LHCN-M2 (cell line): ENCODE data around the gene IYD. TPM values are rescaled to one million over a fixed set of nuclear protein-coding genes. Genes with fewer than 3 reads are reported as not detected.
"Not testable (repeated sequence)": the region's sequence is repeated elsewhere in the genome, so short reads cannot be mapped to it uniquely, and the experiment has no call there.

Experiments
- DNase-seq: peaks from one replicate; pipeline ENCODE4 v3.0.0-alpha.2; 2012; ENCODE audit warnings: low read depth
- total RNA-seq: library from RNA; depleted of rRNA; stranded (reverse); fragments of >200 nt; gene quantifications from 2 replicates; pipeline ENCODE4 v1.2.3, GENCODE V29; 2014; rRNA removed

IYD gene
- total RNA-seq, 1 experiment from 2014 or later: not detected

GRCh38 chr6:150430815-150431214 is 62.0 kb downstream of the IYD start:
- DNase-seq: no peak

DNA sequence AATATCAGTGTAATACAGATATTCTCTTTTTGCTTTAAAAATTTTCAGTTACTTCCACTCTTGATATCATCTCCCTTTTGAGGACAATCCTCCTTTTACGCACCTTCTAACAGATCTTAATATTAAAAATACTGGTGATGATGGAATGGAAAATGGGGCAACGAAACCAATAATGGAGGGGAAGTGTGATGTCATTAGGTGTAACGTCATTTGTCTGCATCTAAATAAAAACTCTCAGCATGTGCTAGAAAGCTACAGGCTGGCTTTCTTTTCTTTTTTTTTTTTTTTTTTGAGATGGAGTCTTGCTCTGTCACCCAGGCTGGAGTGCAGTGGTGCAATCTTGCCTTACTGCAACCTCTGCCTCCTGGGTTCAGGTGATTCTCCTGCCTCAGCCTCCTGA is 66.5 kb downstream of the IYD start:
- no peak for DNase-seq

GRCh38 chr6:150435832-150436231 is 67.0 kb downstream of the IYD start:
- no peak for DNase-seq

- no peak for DNase-seq
These were observed 70.6 kb downstream of the IYD start for GRCh38 chr6:150439373-150439772.

DNA sequence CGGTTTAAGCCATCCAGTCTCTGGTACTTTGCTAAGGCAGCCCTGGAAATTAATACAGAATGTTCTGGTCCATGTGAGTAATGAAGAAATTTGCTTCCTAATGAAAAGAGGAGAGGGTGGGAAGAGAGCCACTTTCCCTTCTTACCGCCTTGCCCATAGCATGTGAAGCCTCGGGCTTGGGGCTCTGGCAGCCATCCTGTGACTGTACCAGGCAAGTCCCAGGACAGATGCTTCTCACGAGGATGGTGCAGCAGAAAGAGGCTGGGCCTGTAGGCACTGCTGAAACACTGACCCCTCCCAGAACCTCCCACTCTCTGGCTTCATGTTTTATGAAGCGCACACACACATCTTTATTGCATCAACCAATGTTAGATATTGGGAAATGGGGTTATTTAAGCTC is 74.8 kb downstream of the IYD start:
- no peak for DNase-seq

DNA sequence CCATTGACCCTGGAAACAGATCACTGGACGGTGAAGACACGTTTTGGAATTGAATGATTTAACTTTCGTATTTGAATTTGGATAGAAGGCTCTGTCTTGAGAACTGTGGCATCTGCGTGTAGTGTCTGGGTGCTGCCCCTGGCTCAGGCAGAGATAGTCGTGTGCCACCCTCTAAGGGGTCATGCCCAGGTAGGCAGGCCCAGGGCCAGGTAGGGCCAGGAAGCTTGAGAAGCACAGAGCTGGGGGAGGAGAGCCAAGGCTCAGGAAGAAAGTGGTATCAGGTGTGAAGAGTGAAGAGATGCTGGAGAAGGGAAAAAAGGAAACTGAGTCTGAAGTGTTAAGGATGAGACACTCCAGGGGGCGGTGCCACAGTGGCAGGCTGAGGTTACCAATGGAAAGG is 75.5 kb downstream of the IYD start:
- no peak for DNase-seq

DNA sequence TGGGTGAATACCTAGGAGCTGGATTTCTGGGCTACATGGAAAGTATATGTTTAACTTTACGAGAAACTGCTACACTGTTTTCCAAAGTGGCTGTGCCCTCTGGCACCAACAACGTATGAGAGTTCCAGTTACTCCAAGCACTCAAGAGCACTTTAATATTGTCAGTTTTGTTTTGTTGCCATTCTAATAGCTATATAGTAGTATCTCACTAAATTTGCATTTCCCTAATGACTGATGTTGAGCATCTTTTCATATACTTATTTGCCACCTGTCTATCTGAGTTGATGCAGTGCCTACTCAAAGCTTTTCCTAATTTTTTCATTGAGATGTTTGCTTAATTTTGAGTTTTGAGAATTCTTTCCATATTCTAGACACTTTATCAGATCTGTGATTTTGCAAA is 76.7 kb downstream of the IYD start:
- DNase-seq: no peak

DNA sequence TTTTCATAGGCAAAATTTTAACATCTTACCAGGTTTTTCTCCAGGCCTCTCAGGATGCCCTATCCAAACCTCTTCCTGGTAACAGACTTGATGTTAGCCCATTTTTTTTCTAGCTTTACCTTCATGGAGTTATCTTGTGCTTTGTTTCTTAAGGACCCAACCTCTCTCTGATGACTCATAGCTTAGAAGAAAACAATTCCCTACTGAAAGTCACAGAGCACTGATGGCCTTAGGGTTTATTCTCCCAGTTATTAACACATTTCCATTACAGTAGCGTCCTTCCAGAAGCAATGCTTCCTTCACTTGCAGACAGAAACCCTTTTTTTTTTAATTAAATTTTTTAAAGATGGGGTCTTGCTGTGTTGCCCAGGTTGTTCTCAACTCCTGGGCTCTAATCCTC is 79.4 kb downstream of the IYD start:
- DNase-seq: no peak

DNA sequence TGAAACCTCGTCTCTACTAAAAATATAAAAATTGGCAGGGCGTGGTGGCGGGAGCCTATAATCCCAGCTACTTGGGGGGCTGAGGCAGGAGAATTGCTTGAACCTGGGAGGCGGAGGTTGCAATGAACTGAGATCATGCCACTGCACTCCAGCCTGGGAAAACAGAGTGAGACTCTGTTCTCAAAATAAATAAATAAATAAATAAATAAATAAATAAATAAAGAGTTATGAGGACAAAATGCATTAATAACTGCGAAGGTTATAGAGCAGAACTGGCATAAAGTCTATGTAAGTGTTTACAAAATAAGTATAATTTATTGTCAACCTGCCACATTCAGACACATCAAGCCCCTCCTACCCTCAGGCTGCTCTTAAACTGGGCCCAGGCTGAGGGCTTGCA is 80.2 kb downstream of the IYD start:
- DNase-seq: not testable (repeated sequence)

- DNase-seq: no peak
These were observed 82.1 kb downstream of the IYD start for GRCh38 chr6:150450918-150451317.

- no peak for DNase-seq
These were observed 83.1 kb downstream of the IYD start for GRCh38 chr6:150451807-150452427.

GRCh38 chr6:150452428-150453243 is 83.8 kb downstream of the IYD start:
- DNase-seq: no peak

GRCh38 chr6:150453357-150453756 is 84.5 kb downstream of the IYD start:
- no peak for DNase-seq

Other genes with a start within 250 kb of the IYD start
- gene PPP1R14C, start 226.0 kb upstream of the IYD start, total RNA-seq: not detected in 2 replicates
- 0.06 TPM in 1 of 2 replicates, not detected in the other for gene PLEKHG1, start 230.9 kb downstream of the IYD start, total RNA-seq